IPS DF 4.7 (cell line): ENCODE results near the gene PITX2.

ENCODE experiments used
- DNase-seq: peaks from one replicate; pipeline ENCODE4 v3.0.0-alpha.2; 2013; ENCODE audit warnings: low spot score; ENCODE audit errors: extremely low read depth

Gene PITX2

GRCh38 chr4:110636680-110637407 lies 14.0 kb upstream of the PITX2 start:
- no peak for DNase-seq

- no peak for DNase-seq
Measured at GRCh38 chr4:110636171-110636679, 13.3 kb upstream of the PITX2 start.

- no peak for DNase-seq
Measured at GRCh38 chr4:110635163-110635865, 12.4 kb upstream of the PITX2 start.

- no peak for DNase-seq
Measured at GRCh38 chr4:110634350-110635162, 11.7 kb upstream of the PITX2 start.

- DNase-seq: no peak
Measured at GRCh38 chr4:110633358-110634341, 10.8 kb upstream of the PITX2 start.

GRCh38 chr4:110632506-110633357 lies 9.9 kb upstream of the PITX2 start:
- no peak for DNase-seq

GRCh38 chr4:110631584-110632505 lies 9.0 kb upstream of the PITX2 start:
- DNase-seq: no peak

GRCh38 chr4:110630688-110631402 lies 8.0 kb upstream of the PITX2 start:
- no peak for DNase-seq

GRCh38 chr4:110629780-110630687 lies 7.2 kb upstream of the PITX2 start:
- DNase-seq: no peak

GRCh38 chr4:110629214-110629754 lies 6.4 kb upstream of the PITX2 start:
- no peak for DNase-seq

- no peak for DNase-seq
Measured at GRCh38 chr4:110628663-110629213, 5.9 kb upstream of the PITX2 start.

- no peak for DNase-seq
Measured at GRCh38 chr4:110627977-110628662, 5.2 kb upstream of the PITX2 start.

GRCh38 chr4:110626532-110627153 lies 3.8 kb upstream of the PITX2 start:
- DNase-seq: no peak

- DNase-seq: no peak
Measured at GRCh38 chr4:110625576-110626257, 2.8 kb upstream of the PITX2 start.
